IMR-90 (cell line): Measurements from ENCODE around the gene SGO1. TPM values are rescaled to one million over a fixed set of nuclear protein-coding genes. Genes with fewer than 3 reads are reported as not detected.

ENCODE experiments used
- ATAC-seq: fragments of 200-7000 bp; cut with Tn5 transposase; 2 replicates; pipeline ENCODE4 v1.9.1; 2020; ENCODE audit warnings: low read depth, mild to moderate bottlenecking, moderate library complexity
- BruUV-seq: library from RNA; stranded (reverse); fragments of 400-500 nt; replicated peaks from 2 replicates; lab custom pipeline; 2021; lab: Mats Ljungman, UMichigan
- CTCF ChIA-PET: fragments of 300-600 bp; formaldehyde crosslinking; extraction: SDS; loops from one replicate; lab custom pipeline; 2021; ENCODE audit warnings: antibody characterized with exemption; lab: Yijun Ruan, JAX
- POLR2A ChIA-PET: fragments of 300-600 bp; sonication (Branson Sonifier 250); formaldehyde crosslinking; loops from one replicate; lab custom pipeline; 2022; ENCODE audit warnings: antibody characterized with exemption; ENCODE audit not compliant: unreplicated experiment; lab: Charles Lee
- DNase-seq: peaks from one replicate; pipeline ENCODE4 v3.0.0; 2013
- H2AFZ ChIP-seq: replicated peaks from 2 replicates; pipeline ENCODE3; 2013; ENCODE audit warnings: low read length, mild to moderate bottlenecking; ENCODE audit not compliant: poor library complexity
- H2AK5ac ChIP-seq: 2 replicates; pipeline ENCODE4 v1.6.1; 2013; ENCODE audit warnings: low read depth, low read length, inconsistent platforms
- H2AK9ac ChIP-seq: replicated peaks from 2 replicates; pipeline ENCODE3; 2013; ENCODE audit warnings: mild to moderate bottlenecking, low read depth, low read length, moderate library complexity; ENCODE audit not compliant: poor library complexity
- H2BK120ac ChIP-seq: 2 replicates; pipeline ENCODE4 v1.6.1; 2013; ENCODE audit warnings: low read depth, low read length, inconsistent platforms
- H2BK15ac ChIP-seq: 3 replicates; pipeline ENCODE4 v1.6.1; 2013; ENCODE audit warnings: low read depth, low read length, inconsistent platforms
- H2BK20ac ChIP-seq: 2 replicates; pipeline ENCODE4 v1.6.1; 2013; ENCODE audit warnings: low read depth, mild to moderate bottlenecking, inconsistent platforms, low read length, moderate library complexity
- H2BK5ac ChIP-seq: 2 replicates; pipeline ENCODE4 v1.6.1; 2013; ENCODE audit warnings: mild to moderate bottlenecking, low read depth, low read length, inconsistent platforms; ENCODE audit not compliant: poor library complexity, severe bottlenecking
- H3K14ac ChIP-seq: replicated peaks from 2 replicates; pipeline ENCODE4 v1.6.1; 2013; ENCODE audit warnings: low read depth, low read length, inconsistent platforms
- H3K18ac ChIP-seq: 2 replicates; pipeline ENCODE4 v1.6.1; 2013; ENCODE audit warnings: low read depth, low read length, control low read depth
- H3K23ac ChIP-seq: 2 replicates; pipeline ENCODE4 v1.6.1; 2013; ENCODE audit warnings: low read depth, low read length, inconsistent platforms
- H3K27ac ChIP-seq: 2 replicates; pipeline ENCODE4 v1.5.1; 2013; ENCODE audit warnings: mild to moderate bottlenecking, control low read depth, low read length; ENCODE audit not compliant: insufficient read depth
- H3K27me3 ChIP-seq: 2 replicates; pipeline ENCODE4 v1.6.1; 2013; ENCODE audit warnings: low read length; ENCODE audit not compliant: control insufficient read depth, insufficient read depth
- H3K36me3 ChIP-seq: 2 replicates; pipeline ENCODE4 v1.6.1; 2013; ENCODE audit warnings: low read length, mixed read lengths; ENCODE audit not compliant: control insufficient read depth, insufficient read depth
- H3K4ac ChIP-seq: 2 replicates; pipeline ENCODE4 v1.6.1; 2013; ENCODE audit warnings: low read depth, low read length, inconsistent platforms
- H3K4me1 ChIP-seq: 2 replicates; pipeline ENCODE4 v1.6.1; 2013; ENCODE audit warnings: low read length, mixed read lengths; ENCODE audit not compliant: control insufficient read depth, insufficient read depth
- H3K4me2 ChIP-seq: 2 replicates; pipeline ENCODE4 v1.6.1; 2013; ENCODE audit warnings: low read depth, mild to moderate bottlenecking, control low read depth, low read length, moderate library complexity
- H3K4me3 ChIP-seq: 2 replicates; pipeline ENCODE4 v1.5.1; 2013; ENCODE audit warnings: low read depth, mild to moderate bottlenecking, control low read depth, low read length, moderate library complexity; ENCODE audit not compliant: insufficient read depth
- H3K56ac ChIP-seq: 2 replicates; pipeline ENCODE4 v1.6.1; 2013; ENCODE audit warnings: low read length, inconsistent platforms; ENCODE audit not compliant: insufficient read depth; ENCODE audit errors: extremely low read depth
- H3K79me1 ChIP-seq, 2 experiments: 2 replicates each; pipeline ENCODE4 v1.6.1; 2013; ENCODE audit warnings: low read length in 2 of 2, inconsistent platforms in 1 of 2, low read depth in 1 of 2
- H3K9ac ChIP-seq: 2 replicates; pipeline ENCODE4 v1.6.1; 2013; ENCODE audit warnings: low read depth, low read length, control low read depth
- H3K9me1 ChIP-seq: 2 replicates; pipeline ENCODE4 v1.6.1; 2013; ENCODE audit warnings: low read length, inconsistent platforms; ENCODE audit not compliant: insufficient read depth
- H3K9me3 ChIP-seq: 2 replicates; pipeline ENCODE4 v1.6.1; 2013; ENCODE audit warnings: low read length; ENCODE audit not compliant: control insufficient read depth, insufficient read depth
- H4K20me1 ChIP-seq: 2 replicates; pipeline ENCODE4 v1.6.1; 2013; ENCODE audit warnings: low read length, inconsistent platforms; ENCODE audit not compliant: insufficient read depth
- H4K5ac ChIP-seq: 2 replicates; pipeline ENCODE4 v1.6.1; 2013; ENCODE audit warnings: mild to moderate bottlenecking, low read depth, low read length, control low read depth
- H4K8ac ChIP-seq, 2 experiments: 2 replicates each; pipeline ENCODE4 v1.6.1; 2013; ENCODE audit warnings: low read depth in 2 of 2, low read length in 2 of 2, control low read depth in 1 of 2, inconsistent platforms in 1 of 2
- H4K91ac ChIP-seq: 2 replicates; pipeline ENCODE4 v1.6.1; 2013; ENCODE audit warnings: low read depth, low read length, inconsistent platforms; ENCODE audit not compliant: insufficient read depth
- BHLHE40 ChIP-seq: fragments of 150-350 bp; IDR thresholded peaks from 2 replicates; pipeline ENCODE4 v1.6.1; 2016; ENCODE audit warnings: mild to moderate bottlenecking, low read depth, low read length
- FOS ChIP-seq: fragments of 150-350 bp; IDR thresholded peaks from 2 replicates; pipeline ENCODE4 v1.6.1; 2016; ENCODE audit warnings: low read depth, low read length
- MAFK ChIP-seq: IDR thresholded peaks from 2 replicates; pipeline ENCODE4 v1.6.1; 2012; ENCODE audit warnings: low read depth, low read length, improper control_type of control experiment
- MXI1 ChIP-seq: IDR thresholded peaks from 2 replicates; pipeline ENCODE4 v1.6.1; 2012; ENCODE audit warnings: low read depth, mild to moderate bottlenecking, low read length, moderate library complexity, borderline replicate concordance
- NFE2L2 ChIP-seq: fragments of 150-350 bp; IDR thresholded peaks from 2 replicates; pipeline ENCODE4 v1.6.1; 2016; ENCODE audit warnings: low read depth, mild to moderate bottlenecking, low read length
- POLR2A ChIP-seq: IDR thresholded peaks from 2 replicates; pipeline ENCODE4 v1.6.1; 2012; ENCODE audit warnings: mild to moderate bottlenecking, low read depth, low read length
- RAD21 ChIP-seq: IDR thresholded peaks from 2 replicates; pipeline ENCODE4 v1.6.1; 2012; ENCODE audit warnings: low read length, improper control_type of control experiment
- RCOR1 ChIP-seq: IDR thresholded peaks from 2 replicates; pipeline ENCODE4 v1.6.1; 2012; ENCODE audit warnings: mild to moderate bottlenecking, low read length, improper control_type of control experiment; ENCODE audit not compliant: insufficient replicate concordance
- RFX5 ChIP-seq: IDR thresholded peaks from 2 replicates; pipeline ENCODE4 v1.8.0; 2012; ENCODE audit warnings: low read depth, mild to moderate bottlenecking, low read length, moderate library complexity
- SMC3 ChIP-seq: fragments of 150-350 bp; IDR thresholded peaks from 2 replicates; pipeline ENCODE4 v1.6.1; 2016; ENCODE audit warnings: low read depth, mild to moderate bottlenecking, antibody characterized with exemption, low read length, moderate library complexity
- WGBS, 2 experiments: methylation state at CpG; one replicate each; pipeline versions ENCODE4 v1.1.5 to v1.1.7; 2013; ENCODE audit warnings: missing lambda C conversion rate in 2 of 2; ENCODE audit not compliant: insufficient read length in 1 of 2; ENCODE audit errors: extremely low coverage in 2 of 2; 5-methylcytosine and 5-hydroxymethylcytosine counted together
- dilution Hi-C: fragments of 300-500 bp; cut with HindIII; formaldehyde crosslinking; loops from one replicate; pipeline ENCODE4 v1.14.3; 2018; ENCODE audit warnings: low sequenced_read_pairs; ENCODE audit not compliant: unreplicated experiment
- in situ Hi-C: fragments of 300-500 bp; cut with MboI; formaldehyde crosslinking; loops from 3 replicates; pipeline ENCODE4 v1.14.3; 2019; ENCODE audit warnings: low sequenced_read_pairs, inconsistent platforms, mixed read lengths
- intact Hi-C: fragments of 100-400 bp; cut with micrococcal nuclease; formaldehyde crosslinking; loops from 2 replicates; pipeline ENCODE4 v1.10.0; 2022
- polyA plus RNA-seq, 3 experiments: library from polyadenylated mRNA; depleted of rRNA; stranded (reverse); fragments of >200 nt; gene quantifications; 2 replicates each; pipeline ENCODE4 v1.2.3, GENCODE V29; 2012; ENCODE audit warnings: low replicate concordance in 1 of 3
- total RNA-seq: library from RNA; depleted of rRNA; stranded (reverse); fragments of >200 nt; gene quantifications from 2 replicates; pipeline ENCODE4 v1.2.3, GENCODE V29; 2012
- TF ChIP-seq, protein P1 (sequence below): conservative IDR thresholded peaks from 2 replicates; pipeline ENCODE4 v1.5.1; 2012; ENCODE audit warnings: mild to moderate bottlenecking, low read depth, low read length, improper control_type of control experiment
- TF ChIP-seq, protein P2 (sequence below): fragments of 150-350 bp; IDR thresholded peaks from 2 replicates; pipeline ENCODE4 v1.6.1; 2016; ENCODE audit warnings: low read depth, mild to moderate bottlenecking, low read length, moderate library complexity, borderline replicate concordance
- TF ChIP-seq, protein P3 (sequence below): fragments of 150-350 bp; IDR thresholded peaks from 2 replicates; pipeline ENCODE4 v1.6.1; 2017; ENCODE audit warnings: mild to moderate bottlenecking, antibody characterized with exemption, low read length, low read depth

SGO1 gene
- total and polyA plus RNA-seq, 2 of the 4 experiments (the other 2 are of a cell fraction) = 3.2 to 5.2 TPM

DNA sequence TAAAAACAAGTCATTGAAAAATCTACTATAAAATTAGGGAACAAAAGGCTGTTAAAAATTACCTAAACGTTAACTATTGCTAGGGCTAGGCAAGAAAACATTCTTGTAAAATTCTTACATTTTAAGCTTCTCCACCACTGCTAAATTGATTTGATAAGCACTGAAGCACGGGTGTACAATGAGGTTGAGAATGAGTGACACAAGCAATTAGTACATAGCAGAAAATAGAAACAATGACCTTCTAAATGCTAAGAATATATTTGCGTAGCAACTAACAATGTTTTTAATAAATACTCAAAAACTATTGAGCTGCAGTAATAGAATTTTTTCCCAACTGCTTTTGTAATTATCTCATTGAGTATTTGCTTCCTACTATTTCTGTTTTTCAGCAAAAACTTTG lies 4.7 kb downstream of the SGO1 start:
- Histone ChIP-seq H3K9me1 (no peaks in the 10 kb centered on the region), H3K36me3 (0 out of 2 replicates have a peak, but pooled peaks cover 2% of the 10 kb centered on the region), H2AK5ac (no peak overlapping the region), H2BK120ac (no peak overlapping the region), H3K9ac (no peak overlapping the region), H4K8ac (no peak overlapping the region), H3K23ac (no peak overlapping the region), H3K4me2 (no peak overlapping the region), H2BK15ac (no peak overlapping the region), H3K4me3 (no peak overlapping the region), H2AK9ac (no peak overlapping the region), H4K91ac (no peak overlapping the region), H3K27me3 (no peaks in the 10 kb centered on the region), H2BK5ac (no peak overlapping the region), H3K4me1 (no peaks in the 10 kb centered on the region), H2BK20ac (no peak overlapping the region), H4K20me1 (no peaks in the 10 kb centered on the region), H3K4ac (no peak overlapping the region), H4K5ac (no peak overlapping the region), H3K14ac (no peak overlapping the region), H3K27ac (no peak overlapping the region), H3K9me3 (no peaks in the 10 kb centered on the region), H2AFZ (no peak overlapping the region), H3K18ac (no peak overlapping the region), H3K79me1 (peaks cover 0 to 6% of the 10 kb centered on the region in 2 experiments; a peak in 1 of 4 replicates), H3K56ac (no peak overlapping the region)
- in situ Hi-C loops = loop anchor here (10.0 kb wide), 1 partner anchor 236 kb away; the partner anchor contains the start of gene RAB5A
- DNase-seq (no peak), ATAC-seq (no peak)
- ChIA-PET POLR2A (no interaction called here), CTCF (no interaction called here)
- no CpG with 5 or more reads among the region's 3 CpGs for WGBS, 2 experiments
- dilution Hi-C loops = no loop called here
- intact Hi-C loops = no loop called here
- TF ChIP-seq RFX5 (no peak), MAFK (no peak), RAD21 (no peak), RCOR1 (no peak), NFE2L2 (no peak), SMC3 (no peak), POLR2A (no peak), MXI1 (no peak), BHLHE40 (no peak), FOS (no peak)
- TF ChIP-seq, protein P1, sequence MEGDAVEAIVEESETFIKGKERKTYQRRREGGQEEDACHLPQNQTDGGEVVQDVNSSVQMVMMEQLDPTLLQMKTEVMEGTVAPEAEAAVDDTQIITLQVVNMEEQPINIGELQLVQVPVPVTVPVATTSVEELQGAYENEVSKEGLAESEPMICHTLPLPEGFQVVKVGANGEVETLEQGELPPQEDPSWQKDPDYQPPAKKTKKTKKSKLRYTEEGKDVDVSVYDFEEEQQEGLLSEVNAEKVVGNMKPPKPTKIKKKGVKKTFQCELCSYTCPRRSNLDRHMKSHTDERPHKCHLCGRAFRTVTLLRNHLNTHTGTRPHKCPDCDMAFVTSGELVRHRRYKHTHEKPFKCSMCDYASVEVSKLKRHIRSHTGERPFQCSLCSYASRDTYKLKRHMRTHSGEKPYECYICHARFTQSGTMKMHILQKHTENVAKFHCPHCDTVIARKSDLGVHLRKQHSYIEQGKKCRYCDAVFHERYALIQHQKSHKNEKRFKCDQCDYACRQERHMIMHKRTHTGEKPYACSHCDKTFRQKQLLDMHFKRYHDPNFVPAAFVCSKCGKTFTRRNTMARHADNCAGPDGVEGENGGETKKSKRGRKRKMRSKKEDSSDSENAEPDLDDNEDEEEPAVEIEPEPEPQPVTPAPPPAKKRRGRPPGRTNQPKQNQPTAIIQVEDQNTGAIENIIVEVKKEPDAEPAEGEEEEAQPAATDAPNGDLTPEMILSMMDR = no peak
- TF ChIP-seq, protein P2, sequence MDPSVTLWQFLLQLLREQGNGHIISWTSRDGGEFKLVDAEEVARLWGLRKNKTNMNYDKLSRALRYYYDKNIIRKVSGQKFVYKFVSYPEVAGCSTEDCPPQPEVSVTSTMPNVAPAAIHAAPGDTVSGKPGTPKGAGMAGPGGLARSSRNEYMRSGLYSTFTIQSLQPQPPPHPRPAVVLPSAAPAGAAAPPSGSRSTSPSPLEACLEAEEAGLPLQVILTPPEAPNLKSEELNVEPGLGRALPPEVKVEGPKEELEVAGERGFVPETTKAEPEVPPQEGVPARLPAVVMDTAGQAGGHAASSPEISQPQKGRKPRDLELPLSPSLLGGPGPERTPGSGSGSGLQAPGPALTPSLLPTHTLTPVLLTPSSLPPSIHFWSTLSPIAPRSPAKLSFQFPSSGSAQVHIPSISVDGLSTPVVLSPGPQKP = no peak
- TF ChIP-seq, protein P3, sequence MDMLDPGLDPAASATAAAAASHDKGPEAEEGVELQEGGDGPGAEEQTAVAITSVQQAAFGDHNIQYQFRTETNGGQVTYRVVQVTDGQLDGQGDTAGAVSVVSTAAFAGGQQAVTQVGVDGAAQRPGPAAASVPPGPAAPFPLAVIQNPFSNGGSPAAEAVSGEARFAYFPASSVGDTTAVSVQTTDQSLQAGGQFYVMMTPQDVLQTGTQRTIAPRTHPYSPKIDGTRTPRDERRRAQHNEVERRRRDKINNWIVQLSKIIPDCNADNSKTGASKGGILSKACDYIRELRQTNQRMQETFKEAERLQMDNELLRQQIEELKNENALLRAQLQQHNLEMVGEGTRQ = no peak
- BruUV-seq = no TSS peak
